GM19238 (cell line): ENCODE data around the gene ACVR1C.

ENCODE experiments used
- DNase-seq: peaks from one replicate; pipeline ENCODE4 v3.0.0; 2011; ENCODE audit warnings: low spot score; ENCODE audit not compliant: insufficient read length

ACVR1C gene

GRCh38 chr2:157628477-157629415, at the start of gene ACVR1C:
Gene ACVR1C (minus strand): TSS chr2:157628864. CDS start chr2:157628644, 220 bp downstream.
- peak; percentile 60 for DNase-seq

DNA sequence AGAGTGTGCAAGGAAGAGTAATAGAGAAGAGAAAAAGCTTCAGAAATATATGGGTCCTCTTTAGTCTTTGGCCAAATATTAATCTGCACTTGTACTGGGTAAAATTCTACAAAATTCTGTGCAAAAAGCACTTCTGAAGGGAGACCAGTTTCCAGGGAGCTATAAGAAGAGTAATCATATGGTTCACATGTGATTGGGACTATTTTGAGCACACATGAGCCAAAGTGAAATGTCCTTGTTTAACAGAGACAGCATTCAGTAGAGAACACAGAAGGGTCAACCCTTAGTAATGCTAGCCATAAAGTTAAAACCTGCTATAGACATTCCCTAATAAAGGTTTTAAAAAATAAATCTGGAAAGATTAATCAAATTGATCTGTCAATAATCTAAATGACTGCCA, 49.3 kb upstream of the ACVR1C start:
- no peak for DNase-seq

DNA sequence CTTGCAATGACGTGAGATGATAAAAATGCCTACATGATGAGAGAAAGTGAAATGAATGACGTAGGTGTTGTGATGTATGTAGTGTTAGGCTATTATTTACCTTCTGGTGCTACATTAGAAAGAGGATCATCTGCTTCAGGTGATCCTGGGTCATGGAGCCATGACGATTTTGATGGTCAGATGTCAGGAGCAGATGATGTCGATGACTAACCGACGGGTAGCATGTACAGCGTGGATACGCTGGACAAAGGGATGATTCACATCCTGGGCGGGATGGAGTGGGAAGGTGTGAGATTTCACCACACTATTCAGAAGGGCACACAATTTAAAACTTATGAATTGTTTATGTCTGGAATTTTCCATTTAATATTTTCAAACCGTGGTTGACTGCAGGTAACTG, 43.5 kb upstream of the ACVR1C start:
- no peak for DNase-seq

DNA sequence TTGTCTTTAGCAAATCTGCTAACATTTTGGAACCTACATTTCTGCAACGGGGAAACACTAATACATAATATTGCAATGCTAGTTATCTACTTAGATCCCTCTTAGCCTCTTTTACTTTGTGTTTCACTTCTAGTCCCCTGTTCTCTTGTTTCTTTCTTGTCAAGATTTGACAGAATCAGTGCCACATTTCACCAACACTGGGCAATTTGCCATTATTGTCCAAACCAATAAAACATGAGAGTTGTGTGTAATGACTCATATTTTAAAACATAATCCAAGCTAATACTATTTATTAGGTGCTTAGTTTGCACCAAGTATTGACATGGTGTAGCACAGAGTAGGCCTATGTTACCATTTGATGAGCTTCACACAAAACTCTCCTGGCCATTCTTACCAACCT, 33.7 kb upstream of the ACVR1C start:
- DNase-seq, result no peak

GRCh38 chr2:157661776-157662175, 33.1 kb upstream of the ACVR1C start:
- no peak for DNase-seq

GRCh38 chr2:157657858-157658257, 29.2 kb upstream of the ACVR1C start:
- no peak for DNase-seq

DNA sequence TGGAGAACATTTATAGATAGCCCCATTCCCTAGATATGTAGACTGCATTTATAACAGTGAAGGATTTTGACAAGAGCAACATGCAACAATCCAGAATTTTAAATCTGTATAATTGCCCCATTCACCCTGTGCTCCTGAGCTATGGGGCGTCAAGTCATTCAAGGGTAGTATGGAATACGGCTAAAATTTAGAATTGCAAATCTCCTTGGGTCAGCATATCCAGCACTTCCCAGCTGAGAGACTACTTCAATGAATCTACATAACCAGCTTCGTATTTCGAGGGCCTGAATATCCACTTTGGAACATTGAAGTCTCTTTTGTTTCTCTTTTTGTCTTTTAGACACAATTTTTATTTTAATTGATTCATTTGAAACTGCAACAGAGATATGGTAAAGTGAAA, 28.4 kb upstream of the ACVR1C start:
- DNase-seq, result no peak

DNA sequence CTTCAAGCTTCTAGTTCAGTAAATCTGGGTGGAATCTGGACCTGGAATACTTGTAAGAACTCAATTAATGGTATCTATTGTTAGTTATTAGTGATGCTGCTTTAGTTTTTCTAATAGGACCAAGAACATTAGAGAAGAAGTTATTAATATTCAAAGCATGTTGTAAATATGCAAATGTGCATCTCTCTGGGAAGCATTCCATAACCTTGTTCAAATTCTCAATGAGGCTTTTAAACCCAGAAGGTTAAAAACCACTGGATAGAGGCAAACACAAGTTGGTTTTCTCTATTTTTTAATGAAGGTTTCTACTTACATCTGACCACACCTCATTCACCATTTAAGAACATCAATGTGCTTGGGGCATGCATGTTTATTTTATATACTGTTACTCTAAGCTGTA, 16.1 kb upstream of the ACVR1C start:
- no peak for DNase-seq

DNA sequence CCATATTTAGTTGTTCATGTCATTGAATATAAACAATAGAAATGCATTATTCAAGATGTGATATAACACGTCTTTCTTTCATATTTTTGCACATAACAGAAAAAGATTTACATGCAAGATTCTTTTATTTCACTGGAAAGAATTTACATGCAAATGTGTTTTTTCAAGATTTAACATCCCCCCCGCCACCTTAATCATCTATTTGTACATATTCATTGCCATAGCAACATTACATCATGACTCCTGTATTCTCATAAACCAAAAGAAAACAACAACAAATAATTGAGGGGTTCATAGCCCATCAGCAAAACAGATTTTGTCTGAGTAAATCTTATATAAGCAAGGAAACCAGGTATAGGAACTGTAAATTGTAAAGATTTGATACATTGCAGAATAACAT, 3.2 kb upstream of the ACVR1C start:
- DNase-seq, result no peak

DNA sequence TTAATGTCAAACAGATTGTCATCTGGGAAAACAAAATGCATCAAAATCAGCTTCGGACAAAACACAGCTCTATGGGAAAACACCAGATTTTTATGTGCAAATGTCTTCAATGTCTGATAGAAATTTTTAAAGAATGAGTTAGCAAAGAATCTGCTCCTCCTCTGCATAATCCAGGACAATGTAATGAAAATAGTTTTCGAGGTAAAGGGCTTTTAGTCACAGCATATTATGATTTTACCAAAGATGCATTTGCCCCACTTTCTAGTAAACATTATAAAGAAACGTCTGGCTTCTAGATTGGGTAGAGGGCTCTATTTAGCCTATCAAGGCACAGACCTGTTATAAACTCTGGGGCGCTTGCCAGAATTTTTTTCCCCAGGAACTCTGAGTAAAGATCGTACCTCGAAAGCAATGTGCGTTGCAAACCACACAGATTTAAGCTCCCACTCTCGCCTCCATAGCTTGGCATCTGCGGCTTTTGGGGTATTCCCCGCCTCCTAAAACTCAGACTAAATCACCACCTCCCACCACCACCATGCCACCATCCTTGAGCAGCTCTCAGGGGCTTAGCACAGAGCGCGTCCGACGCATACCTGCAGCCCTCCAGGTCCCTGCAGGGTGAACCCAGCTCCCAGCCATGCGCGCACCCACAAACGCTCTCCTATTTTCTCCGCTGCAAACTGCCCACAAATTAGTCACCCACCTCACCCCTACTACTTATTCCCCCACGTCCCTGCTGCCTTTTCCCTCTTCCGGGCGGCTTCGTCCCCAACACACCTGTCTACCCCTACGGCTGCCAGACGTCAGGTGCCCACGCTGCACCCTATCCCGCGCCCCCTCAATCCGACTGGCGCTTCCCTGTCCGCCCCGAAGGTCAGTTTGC, 829 bp downstream of the ACVR1C start:
- DNase-seq, result no peak

DNA sequence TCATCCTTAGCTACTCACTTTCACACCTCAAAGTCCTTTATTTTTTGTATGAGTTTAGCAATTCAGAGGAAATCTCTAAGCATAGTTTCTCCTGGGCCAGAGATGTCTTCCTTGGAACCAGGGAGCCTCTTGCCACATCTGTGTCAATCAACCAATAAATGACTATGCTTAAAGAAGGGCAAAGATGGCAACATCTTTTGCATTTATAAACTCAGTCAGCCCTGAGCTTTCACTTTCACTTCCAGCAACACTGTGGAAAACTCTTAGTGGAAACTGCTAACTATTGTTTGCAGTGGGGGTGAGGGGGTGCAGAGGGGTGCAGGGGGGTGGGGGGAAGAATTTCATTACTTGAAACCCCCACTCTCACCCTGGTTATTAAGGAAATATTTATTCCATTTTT, 3.4 kb downstream of the ACVR1C start:
- no peak for DNase-seq

DNA sequence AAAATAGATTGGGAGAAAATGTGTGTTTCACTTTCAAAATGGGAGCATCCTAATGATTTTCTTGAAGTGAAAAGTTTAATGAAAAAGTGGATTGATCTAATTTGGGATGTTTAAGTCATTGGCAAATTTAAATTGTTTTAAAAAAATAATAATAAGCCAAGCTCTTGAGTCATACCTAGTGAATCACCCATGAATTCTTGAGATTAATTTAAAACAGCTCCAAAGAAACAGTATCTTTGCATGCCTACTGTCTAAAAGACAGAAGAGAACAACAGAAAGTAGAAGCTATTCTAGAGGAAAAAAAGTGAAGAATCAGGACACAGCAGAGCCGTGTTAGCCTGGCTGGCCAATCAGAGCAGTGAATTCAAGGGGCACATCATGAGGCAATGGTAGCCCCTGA, 7.7 kb downstream of the ACVR1C start:
- no peak for DNase-seq

GRCh38 chr2:157611726-157612125, 16.9 kb downstream of the ACVR1C start:
- DNase-seq, result no peak

GRCh38 chr2:157611110-157611509, 17.6 kb downstream of the ACVR1C start:
- DNase-seq, result no peak

GRCh38 chr2:157606534-157606933, 22.1 kb downstream of the ACVR1C start:
- DNase-seq, result no peak

GRCh38 chr2:157603198-157603597, 25.5 kb downstream of the ACVR1C start:
- no peak for DNase-seq

GRCh38 chr2:157601807-157602206, 26.9 kb downstream of the ACVR1C start:
- DNase-seq, result no peak

- peak; percentile 11 for DNase-seq
These were observed 31.5 kb downstream of the ACVR1C start for GRCh38 chr2:157596992-157597681.

DNA sequence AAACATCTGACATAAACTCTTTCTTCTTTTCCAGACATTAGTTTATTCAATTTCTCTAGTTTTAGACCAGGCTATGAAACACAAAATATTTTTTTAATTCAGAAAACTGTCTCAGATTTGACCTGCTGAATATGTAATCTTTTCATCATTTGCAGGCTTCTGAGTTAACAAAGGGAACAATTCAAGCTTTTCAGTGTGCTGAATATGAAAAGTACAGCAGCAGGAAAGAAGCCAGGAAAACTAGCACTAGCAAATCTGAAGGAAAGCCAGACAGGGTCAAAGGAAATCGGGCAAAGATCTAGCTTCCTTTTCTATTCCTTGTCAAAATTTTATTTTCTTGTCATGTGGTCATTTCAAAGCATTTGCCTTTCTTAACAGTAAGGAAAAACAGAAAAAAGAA, 35.3 kb downstream of the ACVR1C start:
- no peak for DNase-seq

GRCh38 chr2:157592948-157593347, 35.7 kb downstream of the ACVR1C start:
- DNase-seq, result no peak

- DNase-seq, result no peak
These were observed 36.3 kb downstream of the ACVR1C start for GRCh38 chr2:157592374-157592773.

- DNase-seq, result no peak
These were observed 41.1 kb downstream of the ACVR1C start for GRCh38 chr2:157587576-157587975.
